EH (cell line): Measurements from ENCODE around the gene MTCL1.
A peak's percentile ranks its signal among the peaks of the same experiment; 100 is the strongest.

Experiments used
- DNase-seq: peaks from one replicate; pipeline ENCODE4 v3.0.0-alpha.2; 2015; ENCODE audit warnings: low read depth

The MTCL1 gene

GRCh38 chr18:8713691-8714090 lies 8.3 kb downstream of the MTCL1 start:
- no peak for DNase-seq

- no peak for DNase-seq
Measured at GRCh38 chr18:8715599-8715998, 10.2 kb downstream of the MTCL1 start.

- no peak for DNase-seq
Measured at GRCh38 chr18:8717011-8717770, 11.8 kb downstream of the MTCL1 start.

DNA sequence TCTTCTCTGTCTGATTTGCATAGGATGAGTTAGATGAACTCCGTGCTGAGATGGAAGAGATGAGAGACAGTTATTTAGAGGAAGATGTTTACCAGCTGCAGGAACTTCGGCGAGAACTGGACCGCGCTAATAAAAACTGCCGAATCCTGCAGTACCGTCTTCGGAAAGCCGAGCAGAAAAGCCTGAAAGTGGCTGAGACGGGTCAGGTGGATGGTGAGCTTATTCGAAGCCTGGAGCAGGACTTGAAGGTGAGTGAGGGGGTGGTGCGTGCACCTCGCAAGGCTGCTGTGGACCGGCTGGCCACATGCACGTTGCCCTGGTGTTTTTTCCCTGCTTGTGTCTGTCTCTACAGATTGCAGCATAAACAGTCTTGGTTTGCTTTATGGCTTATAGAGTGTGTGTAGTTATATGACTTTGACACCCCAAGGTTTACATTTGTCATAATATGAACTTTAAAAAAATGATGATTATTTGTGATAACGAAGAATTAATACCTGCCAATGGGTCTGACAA lies 13.1 kb downstream of the MTCL1 start:
- no peak for DNase-seq

GRCh38 chr18:8719192-8719591 lies 13.8 kb downstream of the MTCL1 start:
- DNase-seq = no peak

GRCh38 chr18:8720141-8720540 lies 14.8 kb downstream of the MTCL1 start:
- DNase-seq = no peak

GRCh38 chr18:8721094-8721669 lies 15.8 kb downstream of the MTCL1 start:
- no peak for DNase-seq

GRCh38 chr18:8721716-8722115 lies 16.4 kb downstream of the MTCL1 start:
- DNase-seq = peak; percentile 75

DNA sequence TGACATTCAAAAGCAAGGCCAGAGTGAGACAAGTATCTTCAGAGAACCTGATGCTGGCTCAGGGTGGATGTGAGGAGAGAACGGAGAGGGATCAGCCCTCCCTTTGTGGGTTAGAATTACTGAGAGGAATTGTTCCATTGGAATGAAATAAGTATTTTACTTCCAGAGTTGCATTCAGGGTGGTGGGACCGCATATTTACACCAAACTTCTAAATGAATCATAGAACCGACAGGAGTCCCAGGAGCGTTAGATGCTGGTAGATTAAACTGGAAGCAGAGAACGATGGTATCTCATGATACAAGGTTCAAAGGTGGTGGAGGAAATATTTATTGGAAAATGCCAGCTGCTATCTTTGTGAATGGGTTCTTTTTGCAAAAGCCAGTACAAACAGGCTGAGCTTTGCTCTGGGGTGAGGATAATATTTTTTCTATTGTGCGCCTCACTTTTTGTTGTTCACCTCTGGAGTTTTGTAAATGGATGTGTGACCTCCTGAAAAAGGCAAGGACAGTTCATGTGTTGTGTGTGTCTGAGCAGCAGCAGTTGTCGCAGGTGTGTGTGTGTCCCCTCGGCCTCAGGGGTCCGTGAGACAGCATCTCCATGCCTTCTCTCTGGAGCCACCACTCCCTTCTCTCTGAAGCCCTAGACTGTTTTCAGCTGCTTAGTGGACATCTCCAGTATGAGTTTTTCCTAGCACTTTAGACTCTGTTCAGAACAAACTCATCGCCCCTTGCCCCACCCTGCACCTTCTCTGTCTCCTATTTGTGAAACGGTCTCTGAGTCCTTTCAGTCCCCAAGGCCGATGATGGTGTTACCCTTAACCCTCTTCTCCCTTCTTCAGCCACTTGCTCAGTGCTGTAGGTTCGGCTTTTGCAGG lies 17.8 kb downstream of the MTCL1 start:
- no peak for DNase-seq

DNA sequence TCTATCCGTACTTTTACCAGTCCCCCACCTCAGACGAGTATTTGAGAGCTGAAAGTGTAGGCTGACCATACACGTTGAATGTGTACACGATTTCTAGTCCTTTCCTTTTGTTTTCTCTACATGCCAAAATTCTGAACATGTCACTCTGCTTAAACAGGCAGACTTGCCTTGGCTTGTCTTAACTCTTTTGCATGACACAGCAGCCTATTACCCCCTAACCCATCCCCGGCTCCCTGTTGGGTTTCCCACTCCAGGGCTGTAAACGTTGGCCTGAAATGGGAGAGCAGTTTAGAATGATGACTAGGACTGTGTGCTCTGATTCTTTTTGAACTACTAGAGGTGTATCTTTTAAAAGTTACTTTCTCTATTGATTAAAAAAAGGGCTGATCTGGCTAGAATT lies 19.1 kb downstream of the MTCL1 start:
- no peak for DNase-seq

DNA sequence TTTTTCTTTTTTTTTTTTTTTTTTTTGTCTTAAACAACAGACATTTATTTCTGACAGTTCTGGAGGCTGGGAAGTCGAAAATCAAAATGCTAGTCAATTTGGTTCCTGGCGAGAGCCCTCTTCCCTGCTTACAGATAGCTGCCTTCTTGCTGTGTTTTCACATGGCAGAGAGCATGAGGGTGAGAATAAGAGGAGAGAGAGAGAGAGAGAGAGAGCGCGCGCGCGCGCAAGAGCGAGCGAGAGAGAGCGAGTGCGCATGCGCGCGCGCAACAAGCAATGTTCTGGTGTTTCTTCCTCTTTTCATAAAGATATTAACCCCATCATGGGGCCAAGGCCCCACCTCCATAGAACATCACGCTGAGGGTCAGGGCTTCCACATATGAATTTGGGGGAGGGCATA lies 20.9 kb downstream of the MTCL1 start:
- DNase-seq = no peak

- no peak for DNase-seq
Measured at GRCh38 chr18:8726963-8727705, 21.8 kb downstream of the MTCL1 start.

DNA sequence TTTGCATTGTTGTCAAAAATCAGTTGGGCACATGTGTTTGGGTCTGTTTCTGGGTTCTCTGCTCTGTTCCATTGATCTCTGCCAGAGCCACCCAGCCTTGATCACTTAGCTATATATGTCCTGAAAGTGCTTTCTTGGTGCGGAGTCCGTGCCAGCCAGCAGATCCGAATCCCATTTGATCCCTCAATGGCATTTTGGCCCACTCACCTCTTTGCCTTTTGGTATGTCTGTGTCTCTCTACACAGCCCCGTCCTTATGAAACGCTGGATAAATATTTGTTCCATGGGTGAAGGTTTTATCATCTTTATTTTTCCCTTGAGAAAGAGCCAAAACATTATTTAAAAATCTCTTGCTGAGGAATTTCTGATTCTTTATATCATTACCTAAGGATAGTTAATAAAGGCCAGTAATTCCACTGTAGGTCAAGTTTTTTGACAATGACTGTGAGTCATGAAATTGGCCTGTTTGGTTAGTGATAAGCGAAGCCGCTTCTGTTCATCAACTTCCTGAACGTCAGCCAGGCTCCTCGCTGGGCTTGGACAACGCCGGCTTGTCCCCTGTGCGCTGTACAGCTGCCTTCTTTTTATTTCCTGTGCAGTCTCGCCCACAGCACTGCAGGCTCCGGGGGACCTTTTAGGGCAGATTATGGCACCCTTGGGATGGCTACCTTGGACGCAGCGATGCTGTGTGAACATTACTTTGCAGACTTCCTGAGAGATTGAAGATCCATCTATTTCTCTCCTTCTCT lies 24.9 kb downstream of the MTCL1 start:
- DNase-seq = peak; percentile 63

GRCh38 chr18:8732442-8733360 lies 27.3 kb downstream of the MTCL1 start:
- no peak for DNase-seq

DNA sequence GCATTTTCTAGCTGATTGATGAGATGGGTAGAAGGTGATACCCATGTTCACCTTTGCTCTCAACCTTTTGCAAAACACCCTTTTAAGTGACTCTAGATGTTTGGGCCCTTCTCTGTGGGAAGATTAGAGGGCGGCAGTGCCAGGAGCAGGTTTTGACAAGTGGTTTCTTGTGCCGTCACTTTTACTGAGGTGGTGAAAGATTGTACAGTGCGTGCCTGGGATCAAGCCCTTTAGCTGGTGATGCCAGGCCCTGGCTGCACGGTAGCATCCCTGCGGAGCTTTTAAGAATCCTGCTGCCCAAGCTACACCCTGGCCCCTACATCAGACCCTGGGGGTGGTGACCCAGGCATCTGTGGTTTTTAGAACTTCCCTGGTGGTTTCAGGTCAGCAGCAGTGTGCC lies 29.1 kb downstream of the MTCL1 start:
- no peak for DNase-seq

DNA sequence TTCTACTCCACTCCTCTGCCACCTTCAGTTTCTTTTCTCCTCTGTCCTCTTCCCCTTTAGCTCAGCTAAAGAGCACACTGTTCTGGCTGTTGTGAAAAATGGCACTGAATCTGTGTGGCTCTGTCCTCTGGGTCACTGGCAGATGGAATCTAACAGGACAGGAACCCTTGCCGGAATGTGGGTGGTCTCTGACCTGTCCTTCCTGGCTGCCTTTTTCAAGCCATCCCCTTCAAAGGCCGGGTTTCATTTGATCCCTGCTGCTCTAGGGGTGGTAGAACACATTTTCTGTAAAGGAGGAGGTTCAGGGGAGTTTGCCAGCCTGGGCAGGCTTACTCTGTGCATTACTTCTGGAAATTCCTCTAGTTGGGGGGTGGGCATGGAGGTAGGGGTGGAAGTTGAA lies 29.9 kb downstream of the MTCL1 start:
- no peak for DNase-seq

DNA sequence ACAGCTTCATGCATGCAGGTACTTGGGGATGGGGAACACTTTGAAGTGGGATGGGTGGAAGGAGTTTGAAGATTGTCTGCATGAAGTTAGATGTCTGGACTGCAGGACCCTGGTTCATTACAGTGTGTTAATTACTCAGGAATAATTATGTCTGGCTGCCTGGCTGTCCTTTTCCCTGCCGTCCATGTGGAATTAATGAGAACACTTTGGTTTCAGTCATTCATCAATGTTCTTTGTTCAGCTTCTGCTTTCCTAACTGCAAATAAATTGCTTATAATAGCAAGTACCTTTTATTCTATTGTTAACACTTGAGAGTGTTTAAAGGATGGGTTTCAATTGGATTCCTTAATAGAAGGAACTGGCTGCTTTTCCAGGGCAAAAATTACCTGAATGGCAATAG lies 35.8 kb downstream of the MTCL1 start:
- DNase-seq = no peak

- no peak for DNase-seq
Measured at GRCh38 chr18:8741532-8741931, 36.2 kb downstream of the MTCL1 start.

DNA sequence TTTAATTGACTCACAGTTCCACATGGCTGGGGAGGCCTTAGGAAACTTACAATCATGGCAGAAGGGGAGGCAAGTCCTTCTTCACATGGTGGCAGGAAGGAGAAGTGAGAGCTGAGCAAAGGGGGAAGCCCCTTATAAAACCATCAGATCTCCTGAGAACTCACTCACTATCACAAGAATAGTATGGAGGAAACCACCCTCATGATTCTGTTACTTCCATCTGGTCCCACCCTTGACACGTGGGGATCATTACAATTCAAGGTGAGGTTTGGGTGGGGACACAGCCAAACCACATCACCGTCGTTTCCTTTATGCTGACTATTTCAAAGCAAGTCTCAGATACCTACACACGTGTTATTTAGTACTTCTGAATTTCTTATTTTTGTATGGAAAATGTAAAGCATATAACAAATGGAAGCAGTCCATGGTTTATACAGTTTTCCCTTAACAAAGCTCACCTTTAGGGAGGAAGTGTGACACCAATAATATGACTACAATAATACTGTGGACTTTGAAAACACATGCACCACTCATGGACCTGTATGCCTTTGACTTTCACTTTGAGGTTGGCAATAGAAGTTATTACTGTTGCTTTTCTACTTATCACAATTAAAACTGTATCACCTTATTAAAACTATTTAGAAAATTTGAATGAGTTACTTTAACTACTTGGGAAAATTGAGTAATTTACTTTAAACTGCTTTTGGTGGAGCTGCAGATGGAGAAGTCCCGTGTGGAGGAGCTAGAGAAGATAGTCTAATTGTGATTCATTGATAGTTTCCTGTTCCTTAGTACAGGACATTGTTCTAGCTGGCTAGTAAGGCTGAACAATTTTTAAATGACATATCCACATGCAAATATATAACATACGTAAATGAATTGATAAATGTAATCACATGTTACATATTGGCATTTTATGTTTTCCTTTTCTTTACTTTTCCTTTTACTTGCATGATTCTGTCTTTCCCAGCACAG lies 37.3 kb downstream of the MTCL1 start:
- no peak for DNase-seq
